Fibroblast of skin of right biceps (primary cell): ENCODE results near the gene EEPD1.
"Not testable (repeated sequence)": the region's sequence is repeated elsewhere in the genome, so short reads cannot be mapped to it uniquely, and the experiment has no call there.

Source experiments
- DNase-seq: peaks from one replicate; pipeline ENCODE4 v3.0.0-alpha.2; 2013

The EEPD1 gene

DNA sequence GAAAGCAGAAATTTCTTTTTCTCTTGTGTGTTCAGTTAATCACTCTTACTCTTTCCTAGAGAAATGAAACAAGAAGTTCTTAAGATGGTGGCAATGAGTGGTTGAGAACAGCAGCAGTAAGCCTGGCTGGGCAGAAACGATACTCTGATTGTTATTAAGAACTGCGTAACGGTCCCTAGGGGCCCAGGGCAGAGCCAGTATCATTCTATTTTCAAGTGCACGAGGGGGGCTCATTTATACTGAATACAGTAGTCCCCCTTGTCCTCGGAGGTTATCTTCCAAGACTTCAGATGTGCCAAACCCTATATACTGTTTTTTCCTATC lies 64.9 kb downstream of the EEPD1 start:
- no peak for DNase-seq

DNA sequence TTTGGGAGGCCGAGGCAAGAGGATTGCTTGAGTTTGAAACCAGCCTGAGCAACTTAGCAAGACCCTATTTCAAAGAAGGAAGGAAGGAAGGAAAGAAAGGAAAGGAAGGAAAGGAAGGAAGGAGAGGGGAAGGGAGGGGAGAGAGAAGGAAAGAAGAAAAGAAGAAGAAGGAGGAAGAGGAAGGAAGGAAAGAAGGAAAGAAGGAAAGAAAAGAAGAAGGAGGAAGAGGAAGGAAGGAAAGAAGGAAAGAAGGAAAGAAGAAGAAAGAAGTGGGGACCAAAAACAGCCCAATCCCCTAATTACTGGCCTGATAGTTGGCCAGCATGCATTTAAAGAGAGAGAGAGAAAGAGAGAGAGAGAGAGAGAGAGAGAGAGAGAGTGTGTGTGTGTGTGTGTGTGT lies 66.4 kb downstream of the EEPD1 start:
- no peak for DNase-seq

DNA sequence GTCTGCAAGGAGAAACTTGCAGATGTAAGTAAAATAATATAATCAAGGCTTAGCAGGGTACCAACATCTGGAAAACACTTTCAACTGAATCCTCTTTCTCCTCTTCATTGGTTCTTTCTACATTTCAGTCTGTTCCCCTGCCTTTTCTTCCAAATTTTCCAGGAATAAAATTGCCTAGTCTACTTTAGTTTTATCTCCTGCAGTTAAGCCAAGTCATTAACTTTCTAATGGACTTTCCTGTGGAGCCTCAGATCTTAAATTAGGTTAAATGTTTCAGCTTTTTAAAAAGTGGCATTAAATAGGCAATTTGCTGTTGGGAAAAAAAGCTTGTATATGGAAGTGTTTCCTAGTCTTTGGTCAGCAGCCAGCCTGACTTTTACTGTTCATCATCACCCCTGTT lies 70.8 kb downstream of the EEPD1 start:
- DNase-seq: no peak

DNA sequence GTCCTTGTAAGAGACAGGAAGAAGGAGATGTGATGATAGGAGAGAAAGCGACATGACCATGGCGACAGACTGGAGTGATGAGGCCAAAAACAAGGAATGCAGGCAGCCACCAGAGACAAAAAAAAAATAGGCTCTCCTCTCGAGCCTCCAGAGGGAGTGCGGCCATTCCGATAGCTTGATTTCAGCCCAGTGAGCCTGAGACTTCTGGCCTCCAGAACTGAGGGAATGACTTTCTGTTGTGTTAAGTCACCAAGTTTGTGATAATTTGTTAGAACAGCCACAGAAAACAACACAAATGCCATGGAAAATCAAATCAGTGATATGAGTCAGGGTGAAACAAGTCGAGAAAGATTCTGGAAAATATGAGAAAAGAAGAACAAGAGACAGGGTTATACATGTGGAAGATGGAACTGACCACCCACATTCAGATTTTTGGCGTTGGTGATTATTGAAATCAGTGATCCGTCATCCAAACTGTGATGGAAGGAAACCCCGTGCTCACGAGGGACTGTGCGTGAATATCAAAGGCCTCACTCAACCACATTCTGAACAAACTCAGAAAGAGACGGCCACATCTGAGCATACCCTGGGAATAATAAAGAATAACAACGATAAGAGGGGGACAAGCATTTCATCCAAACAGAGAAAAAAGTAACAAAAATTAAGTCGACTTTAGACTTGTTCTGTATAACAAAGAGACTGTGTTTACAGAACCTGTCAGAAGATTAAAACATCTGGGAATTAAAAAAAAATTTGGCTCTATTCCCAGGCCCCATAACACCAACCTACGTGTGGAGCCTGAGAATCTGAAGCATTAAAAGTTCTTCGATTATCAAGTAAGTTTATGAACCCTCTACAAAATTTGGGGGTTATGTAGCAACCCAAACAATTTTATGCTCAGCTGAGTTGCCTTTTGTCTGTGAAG lies 72.1 kb downstream of the EEPD1 start:
- no peak for DNase-seq

GRCh38 chr7:36226151-36226550 lies 73.1 kb downstream of the EEPD1 start:
- DNase-seq: no peak

- DNase-seq: peak; percentile 92
Observed at GRCh38 chr7:36227223-36227622, 74.2 kb downstream of the EEPD1 start.

DNA sequence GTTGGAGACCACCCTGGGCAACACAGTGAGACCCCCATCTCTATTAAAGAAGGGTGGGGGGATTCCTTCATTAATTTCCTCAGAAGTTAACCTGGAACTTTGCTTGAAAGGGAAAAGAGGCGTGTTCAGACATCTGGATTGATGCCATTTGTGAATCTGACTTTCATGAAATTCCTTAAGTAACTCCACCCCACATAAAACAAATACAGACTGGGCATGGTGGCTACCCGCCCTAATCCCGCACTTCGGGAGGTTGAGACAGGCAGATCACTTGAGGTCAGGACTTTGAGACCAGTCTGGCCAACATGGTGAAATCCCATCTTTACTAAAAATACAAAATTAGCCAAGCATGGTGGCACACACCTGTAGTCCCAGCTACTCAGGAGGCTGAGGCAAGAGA lies 75.0 kb downstream of the EEPD1 start:
- DNase-seq: no peak

DNA sequence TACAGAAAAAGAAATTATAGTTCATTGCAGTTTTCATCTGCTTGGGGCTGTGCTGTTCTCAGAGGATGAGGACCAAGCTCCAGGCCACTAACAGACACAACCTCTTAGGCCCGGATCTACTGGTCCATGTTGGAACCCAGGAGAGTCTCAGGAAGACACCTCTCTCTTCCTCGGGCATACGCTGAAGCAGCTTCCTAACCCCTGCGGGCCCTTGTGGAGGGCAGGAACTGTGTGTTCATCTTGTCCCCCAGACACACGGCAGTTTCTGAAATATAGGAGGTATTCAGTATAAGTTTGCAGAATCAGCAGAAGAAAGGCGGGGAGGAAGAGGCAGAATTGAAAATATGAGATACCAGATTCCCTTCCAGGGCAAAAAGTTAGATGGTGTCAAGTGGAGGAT lies 78.4 kb downstream of the EEPD1 start:
- DNase-seq: no peak

DNA sequence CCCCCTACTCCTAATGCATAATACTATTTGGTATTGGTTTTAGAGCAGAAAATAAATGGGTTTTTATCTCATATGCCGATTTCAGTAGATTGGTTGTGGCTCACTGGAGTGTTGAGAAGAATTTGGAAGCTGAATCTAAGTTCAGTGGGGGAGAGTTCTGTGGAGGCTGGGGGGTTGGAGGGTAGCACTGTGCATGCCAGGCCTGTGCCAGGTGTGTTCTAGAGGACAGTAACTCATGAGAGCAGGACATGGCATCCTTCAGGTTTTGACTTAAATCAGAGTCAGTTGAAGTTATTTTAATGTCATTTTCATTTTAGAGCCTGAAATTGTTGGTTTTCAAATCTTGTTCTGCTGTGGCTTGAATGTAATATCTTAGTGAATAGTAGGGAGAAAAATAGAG lies 79.5 kb downstream of the EEPD1 start:
- no peak for DNase-seq

DNA sequence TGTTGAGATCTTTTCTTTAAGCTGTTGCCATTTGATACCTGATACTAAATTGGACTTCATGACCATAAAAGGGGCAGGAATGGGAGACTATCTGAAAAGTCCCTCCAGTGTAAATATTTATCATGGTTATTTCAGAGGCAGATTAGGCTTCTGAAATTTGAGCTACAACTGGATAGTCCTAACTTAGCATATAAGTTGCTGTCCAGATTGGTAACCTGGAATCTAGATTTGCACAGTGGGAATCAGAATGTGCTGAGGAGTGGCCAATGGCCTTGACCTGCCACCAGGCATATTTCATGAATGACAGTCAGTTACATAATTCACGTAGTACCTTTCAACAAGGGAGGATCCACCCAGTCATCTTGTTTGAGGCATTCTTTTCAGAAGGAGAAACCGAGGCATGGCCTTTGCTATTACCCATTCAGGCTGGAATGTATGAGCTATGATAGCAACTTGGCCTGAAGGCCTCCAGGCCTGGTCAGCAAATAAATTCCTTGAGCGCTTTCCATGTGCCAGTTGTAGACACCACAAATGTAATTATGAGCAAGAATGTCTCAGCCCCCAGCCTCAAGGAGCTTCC lies 80.0 kb downstream of the EEPD1 start:
- no peak for DNase-seq

- no peak for DNase-seq
Observed at GRCh38 chr7:36236073-36236472, 83.0 kb downstream of the EEPD1 start.

- DNase-seq: no peak
Observed at GRCh38 chr7:36238138-36238537, 85.1 kb downstream of the EEPD1 start.

DNA sequence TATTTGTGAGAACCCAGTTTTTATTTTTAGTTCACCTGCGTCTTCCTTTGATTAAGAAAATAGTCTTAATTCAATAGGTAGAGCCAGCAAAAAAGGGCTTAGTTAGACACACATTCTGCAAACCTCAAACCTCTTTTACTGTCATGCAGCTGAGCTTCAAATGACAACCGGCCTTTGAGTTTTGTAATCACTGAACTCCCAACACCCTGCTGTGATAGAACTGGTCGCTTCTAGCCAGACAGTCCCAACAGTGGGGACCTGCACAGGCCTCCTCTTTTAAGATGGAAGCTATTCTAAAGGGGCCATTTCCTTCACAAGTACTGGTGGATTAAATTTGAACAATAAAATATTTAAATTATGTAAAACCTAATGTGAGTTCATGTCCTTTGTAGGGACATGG lies 90.3 kb downstream of the EEPD1 start:
- DNase-seq: not testable (repeated sequence)

GRCh38 chr7:36244001-36244400 lies 90.9 kb downstream of the EEPD1 start:
- DNase-seq: not testable (repeated sequence)

DNA sequence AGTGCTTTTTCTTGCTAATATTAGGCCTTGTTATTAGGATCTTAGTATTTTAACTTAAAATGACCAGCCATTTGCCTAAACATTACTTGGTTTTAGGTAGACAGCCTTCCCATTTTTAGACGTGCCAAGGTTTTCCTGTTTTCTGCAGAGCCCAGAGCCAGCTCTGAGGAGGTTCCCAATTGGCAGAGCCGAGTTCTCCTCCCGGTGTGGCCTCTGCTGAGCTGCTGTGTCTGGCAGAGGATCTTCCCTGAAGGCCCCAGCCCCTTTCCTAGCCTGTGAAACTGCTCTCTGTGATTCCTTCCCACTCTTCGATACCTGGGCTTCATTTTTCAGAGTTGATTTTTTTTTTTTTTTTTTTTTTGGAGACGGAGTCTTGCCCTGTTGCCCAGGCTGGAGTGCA lies 91.4 kb downstream of the EEPD1 start:
- no peak for DNase-seq

GRCh38 chr7:36245684-36246299 lies 92.7 kb downstream of the EEPD1 start:
- DNase-seq: no peak

- no peak for DNase-seq
Observed at GRCh38 chr7:36249091-36249490, 96.0 kb downstream of the EEPD1 start.

DNA sequence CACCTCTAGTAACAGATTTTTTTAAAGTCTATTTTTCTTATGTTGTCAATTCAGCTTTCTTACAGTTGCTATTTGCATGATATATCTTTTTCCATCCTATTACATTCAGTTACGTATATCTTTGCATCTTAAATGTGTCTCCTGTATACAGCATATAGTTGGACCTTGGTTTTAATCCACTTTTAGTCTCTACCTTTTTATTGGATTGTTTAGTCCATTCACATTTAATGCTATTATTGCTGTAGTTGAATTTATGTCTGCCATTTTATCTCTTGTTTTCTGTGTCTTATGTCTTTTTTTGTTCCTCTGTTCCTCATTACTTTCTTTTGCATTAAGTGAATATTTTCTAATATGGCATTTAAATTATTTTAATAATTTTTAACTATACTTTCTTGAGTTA lies 100.6 kb downstream of the EEPD1 start:
- DNase-seq: no peak

- DNase-seq: peak; percentile 89
Observed at GRCh38 chr7:36258510-36259259, 105.6 kb downstream of the EEPD1 start.

- no peak for DNase-seq
Observed at GRCh38 chr7:36260481-36260880, 107.4 kb downstream of the EEPD1 start.

DNA sequence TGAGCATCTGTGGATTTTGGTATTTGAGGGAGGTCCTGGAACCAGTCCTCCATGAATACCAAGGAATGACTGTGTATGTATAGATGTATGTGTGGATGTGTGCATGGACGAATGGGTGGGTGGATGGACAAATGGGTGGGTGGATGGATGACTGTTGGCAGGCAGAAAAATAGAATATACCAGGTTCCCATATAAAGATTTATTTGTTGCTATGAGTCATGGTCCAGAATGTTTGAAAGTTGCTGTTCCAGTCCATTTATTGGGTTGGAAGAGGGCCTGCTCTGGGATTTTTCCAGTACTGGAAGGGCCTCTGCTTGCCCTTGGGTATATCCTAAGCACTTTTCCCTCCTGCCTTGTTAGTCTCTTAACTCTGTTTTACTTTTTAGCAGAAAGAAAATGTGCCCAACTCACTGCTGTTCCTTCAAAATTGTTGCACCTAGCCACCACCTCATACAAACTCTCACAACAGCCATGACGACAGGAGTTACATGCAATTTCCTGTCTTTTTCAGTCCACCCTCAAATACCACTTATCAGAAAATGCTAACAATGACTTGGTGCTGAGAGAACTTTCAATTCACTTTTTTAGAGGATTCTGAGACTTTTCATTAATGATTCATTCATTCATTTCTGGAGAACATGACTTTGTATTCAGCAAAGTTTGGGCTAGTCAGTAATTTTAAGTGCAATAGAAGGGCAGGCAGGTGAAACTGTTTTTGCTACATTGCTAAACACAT lies 108.1 kb downstream of the EEPD1 start:
- DNase-seq: peak; percentile 21

DNA sequence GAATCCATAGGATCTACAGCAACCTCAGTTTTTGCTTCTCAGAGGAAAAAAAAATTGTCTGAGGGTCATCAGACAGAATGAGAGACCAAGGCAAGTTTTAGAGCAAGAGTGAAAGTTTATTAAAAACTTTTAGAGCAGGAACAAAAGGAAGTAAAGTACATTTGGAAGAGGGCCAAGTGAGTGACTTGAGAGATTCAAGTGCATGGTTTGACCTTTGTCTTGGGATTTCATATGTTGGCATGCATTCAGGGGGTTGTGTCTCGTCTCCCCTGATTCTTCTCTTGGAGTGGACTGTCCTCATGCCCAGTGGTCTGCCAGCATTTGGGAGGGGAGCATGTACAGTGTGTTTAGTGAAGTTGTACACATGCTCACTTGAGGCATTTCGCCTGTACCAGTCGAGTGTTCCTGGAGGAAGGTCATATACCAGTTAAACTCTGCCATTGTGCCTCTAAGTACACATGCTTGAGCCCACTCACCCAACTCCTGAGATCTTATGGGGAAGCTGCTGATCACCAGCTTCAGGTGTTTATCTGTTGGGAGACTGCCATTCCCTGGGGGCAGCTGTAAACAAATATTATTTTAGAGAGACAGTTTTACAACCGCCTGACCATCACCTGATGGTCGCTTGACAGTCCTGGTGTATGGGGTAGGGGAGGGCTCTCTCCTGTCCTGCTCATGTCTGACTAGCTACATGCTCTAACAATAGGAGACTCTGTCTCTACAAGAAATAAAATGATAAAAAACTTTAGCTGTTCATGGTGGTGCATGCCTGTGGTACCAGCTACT lies 109.4 kb downstream of the EEPD1 start:
- DNase-seq: no peak
